Stomach (tissue), 4 donors: ENCODE data around the gene SCYL3.

Experiments
- CTCF ChIP-seq, 7 experiments: fragments of 450-650 bp in 4 of 7; fragments of 200-600 bp in 3 of 7; sonication (generic) in 3 of 7; IDR thresholded peaks; one replicate each; pipeline ENCODE4 v1.5.1; 2016 to 2019; ENCODE audit warnings: antibody characterized with exemption in 7 of 7, control low read depth in 2 of 7, mild to moderate bottlenecking in 1 of 7
- EP300 ChIP-seq: sonication (generic); formaldehyde crosslinking; IDR thresholded peaks from one replicate; pipeline ENCODE4 v1.6.1; 2017; ENCODE audit warnings: antibody characterized with exemption
- POLR2A ChIP-seq, 4 donors: fragments of 450-650 bp; IDR thresholded peaks; one replicate each; pipeline ENCODE4 v1.6.1; 2016; ENCODE audit warnings: antibody characterized with exemption in 4 of 4, control low read depth in 2 of 4, mild to moderate bottlenecking in 1 of 4, moderate library complexity in 1 of 4
- POLR2AphosphoS5 ChIP-seq, 3 donors: sonication (generic); formaldehyde crosslinking; IDR thresholded peaks; one replicate each; pipeline ENCODE4 v1.6.1; 2016; ENCODE audit warnings: antibody characterized with exemption in 3 of 3

GRCh38 chr1:169933984-169934725, 40.5 kb upstream of the SCYL3 start:
- TF ChIP-seq CTCF (IDR thresholded peaks at IDR 0.05) (no peak), POLR2AphosphoS5 (IDR thresholded peaks at IDR 0.05) (no peak), POLR2A (IDR thresholded peaks at IDR 0.05) (no peak), EP300 (no peak)
